ENCODE data around the gene STX8.

The STX8 gene

DNA sequence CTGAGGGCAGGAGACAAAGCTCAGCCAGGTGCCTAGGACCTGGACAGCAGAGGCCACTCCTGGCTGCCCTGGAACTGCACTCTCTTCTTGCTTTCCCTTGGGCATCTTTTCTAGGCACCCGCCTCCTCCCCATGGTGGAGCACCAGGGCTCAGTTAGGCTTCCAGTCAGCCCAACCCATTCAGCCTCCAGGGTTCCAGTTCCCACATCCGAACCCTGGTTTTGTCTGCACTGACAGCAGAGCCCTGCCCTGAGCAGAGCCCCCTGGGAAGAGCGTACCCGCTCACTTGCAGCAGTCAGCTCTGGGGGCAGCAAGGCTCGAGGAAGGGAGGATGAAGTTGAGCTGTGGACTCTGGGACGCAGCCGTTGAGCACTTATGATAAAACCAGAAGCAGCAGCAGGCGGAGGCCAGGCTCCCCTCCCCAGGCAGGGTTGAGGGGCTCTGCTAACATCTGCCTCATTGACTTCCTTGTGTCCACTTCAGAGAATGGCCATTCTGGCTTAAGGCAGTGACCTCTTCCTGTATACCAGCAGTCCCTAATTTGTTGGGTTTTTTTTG is 341.2 kb downstream of the STX8 start:
- no peak for DNase-seq

DNA sequence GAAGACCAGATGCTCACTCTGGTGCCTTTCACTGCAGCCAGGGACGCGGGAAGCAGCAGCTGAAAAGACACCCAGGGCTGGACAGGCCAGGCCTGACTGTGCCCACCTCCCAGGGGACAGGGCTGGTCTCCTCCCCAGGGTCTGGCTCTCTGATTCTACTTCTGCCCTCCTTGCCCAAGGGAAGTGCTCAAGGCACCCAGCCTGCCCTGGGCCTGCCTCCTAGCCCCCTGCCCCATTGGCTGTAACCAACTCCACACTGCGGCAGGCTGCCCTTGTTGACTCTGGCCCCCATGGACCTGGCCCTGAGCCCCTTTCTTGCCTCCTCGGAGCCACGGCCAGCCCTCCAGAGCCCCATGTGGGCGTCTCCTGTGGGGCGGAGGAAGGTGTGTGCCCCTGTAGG is 341.9 kb downstream of the STX8 start:
- no peak for DNase-seq

DNA sequence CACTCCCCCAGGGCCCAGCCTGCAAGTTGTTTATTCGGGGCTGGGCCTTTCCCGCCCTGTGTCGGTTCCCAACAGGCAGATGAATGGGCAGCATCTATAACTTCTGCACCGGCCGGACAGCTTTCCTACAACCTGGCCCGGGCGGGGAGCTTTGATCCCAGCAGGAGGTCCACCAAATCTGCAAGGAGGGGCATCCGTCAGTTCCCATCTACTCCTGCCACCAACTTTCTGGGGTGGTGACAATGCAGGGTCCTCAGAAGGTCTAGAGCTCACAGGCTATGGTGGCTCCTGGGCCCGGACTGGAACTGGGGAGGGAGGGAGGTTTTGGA is 342.4 kb downstream of the STX8 start:
- DNase-seq, result no peak

DNA sequence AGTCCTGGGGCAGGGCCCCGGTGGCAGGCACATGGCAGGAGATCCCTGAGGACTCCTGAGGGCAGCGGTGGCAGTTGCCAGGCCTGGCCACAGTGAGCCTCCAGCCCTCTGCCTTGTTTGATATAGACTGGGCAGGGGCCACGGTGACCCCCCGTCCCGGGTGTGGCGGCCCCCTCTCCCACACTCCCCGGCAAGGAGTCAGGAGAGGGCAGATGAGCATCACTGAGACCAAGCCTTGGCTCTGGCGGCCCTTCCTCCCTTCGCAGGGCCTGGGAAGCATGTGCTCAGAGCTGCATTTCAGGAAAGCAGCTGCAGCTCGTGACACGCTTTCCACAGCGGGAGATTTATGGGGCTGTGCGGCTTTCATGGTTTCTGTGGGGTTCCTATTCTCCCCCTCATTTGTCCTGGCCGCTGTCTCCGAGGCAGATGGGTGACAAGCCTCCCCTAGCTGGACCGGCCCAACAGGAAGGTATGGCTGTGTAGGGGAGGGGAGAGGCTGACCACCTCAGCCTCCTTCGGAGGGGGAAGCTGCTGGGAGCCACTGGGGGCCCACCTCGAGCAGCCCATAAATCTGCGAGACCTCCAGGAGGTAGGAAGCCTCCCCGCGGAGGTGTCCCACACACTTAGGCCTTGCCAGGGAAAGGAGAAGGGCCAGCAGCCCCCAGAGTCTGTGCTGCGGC is 342.9 kb downstream of the STX8 start:
- DNase-seq, result no peak

DNA sequence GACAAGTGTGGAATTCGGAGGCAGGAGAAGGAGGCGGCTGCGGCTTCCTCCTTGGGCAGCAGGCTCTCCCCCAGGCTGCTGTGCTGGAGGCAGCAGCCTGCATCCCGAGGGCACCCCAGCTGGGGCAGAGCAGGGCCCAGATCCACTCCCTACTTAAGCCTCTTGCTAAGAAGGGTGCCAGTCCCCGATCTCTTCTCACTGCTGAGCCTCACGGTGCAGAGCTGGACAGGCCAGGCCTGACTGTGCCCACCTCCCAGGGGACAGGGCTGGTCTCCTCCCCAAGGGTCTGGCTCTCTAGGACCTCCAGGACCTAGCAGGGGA is 343.5 kb downstream of the STX8 start:
- no peak for DNase-seq

DNA sequence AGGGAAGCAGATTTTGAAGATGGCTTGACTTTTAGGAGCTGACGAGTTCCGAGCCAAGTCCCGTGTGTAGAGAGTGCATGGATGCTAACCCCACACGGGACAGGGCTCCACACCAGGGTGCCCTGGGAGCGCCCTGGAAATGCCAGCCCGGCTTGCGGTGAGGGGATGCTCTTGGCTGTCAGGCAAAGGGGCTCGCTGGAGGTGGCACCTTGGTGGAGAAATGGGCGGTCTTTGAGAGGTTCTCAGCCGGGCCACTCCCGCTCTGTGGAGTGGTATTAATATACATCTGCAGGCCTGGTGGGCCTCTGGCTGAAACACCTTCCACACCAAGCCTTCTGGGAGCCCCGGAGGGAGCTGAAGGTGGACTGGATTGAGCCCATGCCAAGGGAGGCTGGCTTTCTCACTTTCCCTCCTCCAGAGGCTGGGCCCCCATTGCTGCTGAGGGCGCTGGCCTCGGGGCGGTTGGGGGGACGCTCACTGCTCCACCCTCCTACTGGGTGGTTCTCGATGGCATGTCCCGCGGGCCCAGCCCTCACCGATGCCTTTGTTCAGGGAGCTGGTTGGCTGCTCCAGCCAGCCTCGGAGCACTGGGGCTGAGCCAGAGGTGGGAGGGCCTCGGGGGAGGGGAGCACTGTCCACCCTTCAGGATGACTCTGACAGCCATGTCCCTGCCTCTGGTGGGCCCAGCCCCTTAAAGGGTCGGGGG is 344.0 kb downstream of the STX8 start:
- DNase-seq, result no peak

DNA sequence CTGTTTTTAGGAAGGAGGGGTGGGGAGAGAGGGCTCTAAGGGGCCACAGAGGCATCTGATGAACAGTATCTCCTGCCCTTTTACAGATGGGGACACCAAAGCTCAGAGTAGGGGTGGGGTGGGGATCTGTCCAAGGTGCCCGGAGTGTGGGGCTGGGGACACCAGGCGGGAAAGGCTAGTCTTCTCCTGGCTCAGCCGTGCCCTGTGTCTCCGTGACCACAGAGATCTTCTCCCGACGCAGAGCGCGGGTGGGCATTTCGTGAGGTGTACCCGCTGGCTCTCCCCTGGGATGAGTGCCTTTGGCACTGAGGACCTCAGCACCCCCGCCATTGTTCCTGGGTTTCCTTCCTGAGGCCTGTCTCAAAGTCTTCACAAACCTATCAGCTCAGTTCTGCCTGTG is 344.8 kb downstream of the STX8 start:
- no peak for DNase-seq

DNA sequence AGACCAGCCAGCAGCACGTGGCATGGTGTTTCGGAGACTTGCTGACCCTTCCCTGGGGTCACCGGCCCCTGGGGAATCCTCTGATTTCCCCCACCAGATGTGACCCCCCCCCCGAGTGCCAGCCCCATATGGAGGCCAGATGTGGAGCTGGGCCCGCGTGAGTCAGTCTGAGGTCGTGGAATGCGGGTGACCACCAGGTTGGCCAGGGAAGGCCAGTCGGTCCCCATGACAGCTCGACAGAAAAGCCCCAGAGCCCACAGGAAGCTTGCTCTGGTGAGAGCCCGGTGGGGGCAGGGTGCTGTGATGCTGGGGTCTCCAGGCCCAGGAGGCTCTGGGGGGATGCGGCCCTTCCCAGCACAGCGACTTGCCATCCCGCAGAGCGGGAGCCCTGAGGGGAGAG is 345.3 kb downstream of the STX8 start:
- DNase-seq, result no peak

DNA sequence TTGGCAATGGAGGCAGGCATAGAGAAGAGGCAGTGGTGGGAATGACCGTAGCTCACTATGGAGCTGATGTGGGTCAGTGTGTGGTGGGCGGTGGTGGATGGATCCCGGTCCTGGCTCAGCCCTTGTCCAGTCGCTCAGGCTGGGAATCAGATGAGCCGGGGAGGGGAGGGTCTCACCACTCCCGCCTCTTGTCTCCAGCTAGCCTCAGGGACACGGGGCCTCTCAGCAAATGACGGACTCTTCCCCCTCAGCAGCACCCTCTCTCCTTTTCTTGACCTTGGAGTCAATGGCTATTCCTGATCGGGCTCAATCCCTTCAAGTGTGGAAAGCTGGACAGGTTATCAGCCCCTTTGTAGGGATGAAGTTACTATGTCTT is 345.8 kb downstream of the STX8 start:
- DNase-seq, result no peak

DNA sequence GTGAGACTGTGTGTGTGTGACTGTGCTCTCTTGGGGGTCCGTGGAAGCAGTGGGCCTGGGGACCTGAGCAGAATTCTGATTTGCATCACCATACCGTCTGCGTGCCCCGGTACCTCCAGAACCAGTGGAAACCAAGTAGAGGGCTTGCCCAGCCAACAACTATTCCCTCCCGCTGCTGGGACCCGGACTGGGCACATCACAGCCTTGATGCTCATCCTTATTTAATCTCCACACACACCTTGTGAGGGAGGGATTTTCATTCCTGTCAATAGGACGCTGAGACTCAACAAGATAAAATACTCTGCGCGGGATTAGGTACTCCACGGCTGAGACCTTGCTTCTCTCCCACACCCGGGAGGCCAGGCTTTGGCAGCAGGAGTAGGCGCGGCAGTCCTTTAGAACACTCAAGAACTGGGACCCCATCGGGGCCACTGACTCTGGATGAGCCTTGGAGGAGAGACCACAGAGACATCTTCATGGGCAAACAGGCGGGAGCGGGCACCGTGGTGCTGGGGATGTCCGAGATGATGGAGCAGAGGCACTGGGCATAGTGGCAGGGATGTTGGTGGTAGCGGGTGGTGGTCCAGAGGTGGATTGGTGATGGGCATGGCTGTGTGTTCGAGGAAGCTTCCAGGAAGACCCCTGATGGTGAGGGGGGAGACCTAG is 346.3 kb downstream of the STX8 start:
- DNase-seq, result no peak

DNA sequence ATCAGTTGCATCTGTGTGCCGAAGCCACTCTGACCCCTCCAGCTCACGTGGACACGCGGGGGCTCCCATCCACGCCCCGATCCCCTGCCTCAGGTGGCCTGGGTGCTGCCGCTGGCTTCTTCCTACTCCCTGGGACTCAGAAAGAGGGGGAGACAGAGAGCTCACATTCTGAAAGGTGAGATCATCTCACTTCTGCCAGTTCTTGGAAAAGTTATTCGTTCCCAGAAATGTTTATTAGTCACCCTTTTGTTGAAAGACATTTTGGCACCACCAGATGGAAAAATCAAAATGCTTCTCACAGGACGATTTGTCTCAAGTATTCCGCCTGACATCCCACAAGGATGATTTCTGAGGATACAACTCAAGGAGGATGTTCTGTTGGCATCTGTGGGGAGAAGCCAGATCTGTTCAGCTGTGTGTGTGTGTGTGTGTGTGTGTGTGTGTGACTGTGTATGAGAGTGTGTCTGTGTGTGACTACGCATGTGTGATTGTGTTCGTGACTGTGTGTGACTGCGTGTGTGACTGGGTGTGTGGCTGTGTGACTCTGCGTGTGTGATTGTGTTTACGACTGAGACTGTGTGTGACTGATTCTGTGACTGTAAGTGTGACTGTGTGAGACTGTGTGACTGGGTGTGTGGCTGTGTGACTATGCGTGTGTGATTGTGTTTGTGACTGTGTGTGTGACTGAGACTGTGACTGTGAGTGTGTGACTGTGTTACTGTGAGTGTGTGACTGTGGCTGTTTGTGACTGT is 347.0 kb downstream of the STX8 start:
- DNase-seq, result no peak

DNA sequence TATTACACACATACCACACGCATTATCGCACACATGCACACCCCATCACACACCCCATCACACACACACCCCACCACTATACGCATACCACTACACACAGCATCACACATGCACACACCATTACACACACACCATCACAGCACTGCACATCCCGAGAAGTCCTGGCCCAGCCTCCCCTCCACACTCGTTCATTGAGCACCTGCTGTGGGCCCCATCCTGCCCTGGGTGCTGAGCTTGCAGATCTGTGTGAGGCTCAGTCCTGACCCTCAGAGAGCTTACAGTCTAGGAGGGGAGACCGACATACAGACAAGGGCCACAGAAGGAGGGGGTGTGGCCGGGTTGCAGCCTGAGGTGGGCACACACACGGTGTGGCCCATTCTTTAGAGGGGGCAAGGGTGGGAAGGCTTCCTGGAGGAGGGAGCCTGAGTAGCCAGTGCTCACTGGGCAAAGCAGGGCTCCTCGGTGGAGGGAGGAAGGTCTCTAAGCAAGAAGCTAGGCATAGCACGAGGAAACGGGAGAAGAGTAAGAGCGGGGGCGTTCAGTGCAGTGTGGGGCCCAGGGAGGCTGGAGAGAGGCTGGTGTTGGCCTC is 347.7 kb downstream of the STX8 start:
- no peak for DNase-seq

DNA sequence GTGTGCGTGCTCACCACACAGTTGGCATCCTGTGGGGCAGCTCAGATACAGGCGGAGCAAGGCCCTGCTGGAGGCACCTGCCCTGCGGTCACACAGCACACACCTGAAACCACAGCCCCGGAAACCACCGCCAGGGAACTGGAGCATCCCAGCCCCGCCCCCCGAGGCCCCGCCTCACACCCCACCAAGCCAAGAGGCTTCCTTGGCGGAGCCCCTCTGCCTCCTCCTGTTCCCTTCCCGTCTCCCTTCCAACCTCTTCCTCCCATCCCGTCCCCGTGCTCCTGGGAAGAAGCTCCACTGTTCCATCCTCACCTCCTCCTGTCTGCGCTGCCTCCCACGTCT is 348.9 kb downstream of the STX8 start:
- no peak for DNase-seq

DNA sequence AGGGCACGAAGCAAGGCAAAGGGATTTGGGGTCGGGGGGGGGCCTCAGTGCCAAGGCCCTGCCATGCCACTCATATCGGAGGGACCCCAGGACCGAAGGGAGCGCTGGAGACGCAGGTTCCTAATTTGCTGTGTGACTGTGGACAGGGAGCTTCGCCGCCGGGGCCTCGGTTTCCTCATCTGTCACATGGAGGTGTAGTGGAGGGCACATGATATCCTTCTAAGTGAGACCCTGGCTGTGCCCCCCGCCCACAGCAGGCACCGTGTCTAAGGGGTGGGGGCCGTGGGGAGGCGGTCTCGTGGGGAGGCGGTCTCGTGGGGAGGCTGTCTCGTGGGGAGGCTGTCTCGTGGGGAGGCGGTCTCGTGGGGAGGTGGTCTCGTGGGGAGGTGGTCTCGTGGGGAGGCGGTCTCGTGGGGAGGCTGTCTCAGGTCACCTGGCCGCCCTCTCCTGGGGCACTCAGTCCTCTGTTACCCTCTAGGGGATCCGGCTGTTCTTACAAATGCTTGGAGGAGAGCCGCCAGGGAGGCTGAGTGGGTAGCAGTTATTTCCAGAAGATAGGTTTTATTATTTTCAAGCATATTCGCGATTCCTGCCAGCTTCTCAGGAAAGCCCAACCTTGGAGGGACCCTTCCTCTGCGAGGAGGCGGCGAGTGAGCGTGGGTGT is 349.4 kb downstream of the STX8 start:
- no peak for DNase-seq

DNA sequence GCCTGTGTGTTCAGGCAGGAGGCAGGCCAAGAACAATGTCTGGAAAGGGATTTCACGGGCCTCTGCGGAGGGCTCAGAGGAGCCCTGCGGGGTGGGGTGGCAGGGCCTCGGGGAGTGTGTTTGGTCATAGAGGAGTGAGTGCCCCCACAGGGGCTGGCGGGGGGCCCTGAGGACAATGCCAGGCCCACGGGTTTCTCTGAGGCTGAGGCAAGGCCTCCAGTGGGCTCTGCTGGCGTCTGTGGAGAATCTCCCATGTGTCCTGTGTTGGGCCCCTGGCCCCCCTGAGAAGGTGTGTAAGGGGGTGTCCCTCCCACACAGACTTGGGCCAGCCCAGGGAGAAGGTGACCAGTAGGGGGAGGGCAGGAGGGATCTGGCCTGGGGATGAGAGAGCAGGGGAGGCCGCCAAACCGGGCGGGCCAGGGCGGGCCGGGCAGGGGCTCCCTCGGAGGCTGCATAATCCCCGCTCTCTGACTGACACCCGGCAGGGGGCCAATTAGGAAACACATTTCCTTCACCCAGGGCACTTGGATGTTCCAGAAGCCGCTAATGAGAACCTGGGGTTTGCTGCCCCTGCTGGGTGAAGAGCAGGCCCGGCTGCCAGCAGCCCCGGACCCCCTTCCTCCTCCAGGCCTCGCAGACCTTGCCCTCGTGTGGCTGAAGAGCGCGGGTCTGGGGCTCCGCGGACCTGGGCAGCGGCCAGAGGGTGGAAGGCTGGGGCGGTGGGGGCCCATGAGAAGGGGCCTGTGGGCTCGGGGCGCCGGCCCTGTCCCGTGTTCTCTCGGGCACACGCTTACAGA is 350.1 kb downstream of the STX8 start:
- DNase-seq, result no peak

DNA sequence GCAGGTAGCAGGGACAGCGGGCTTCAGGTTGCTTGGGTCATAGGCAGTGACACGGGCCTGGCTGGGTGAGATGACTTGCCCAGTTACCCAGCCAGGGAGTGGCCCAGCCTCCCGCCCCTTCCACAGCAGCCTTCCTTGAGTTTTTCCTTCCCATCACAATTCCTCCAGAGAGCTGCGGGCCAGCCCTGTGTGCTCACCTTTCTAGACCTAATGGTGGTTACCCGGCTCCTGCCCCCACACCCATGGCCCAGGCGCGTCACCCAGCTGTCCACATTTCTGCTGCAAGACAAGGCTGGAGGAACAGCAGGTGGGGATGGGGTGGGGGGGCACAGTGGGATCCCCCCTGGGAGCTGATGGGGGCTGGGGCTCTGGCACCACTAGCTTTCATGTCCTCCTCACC is 351.1 kb downstream of the STX8 start:
- no peak for DNase-seq

DNA sequence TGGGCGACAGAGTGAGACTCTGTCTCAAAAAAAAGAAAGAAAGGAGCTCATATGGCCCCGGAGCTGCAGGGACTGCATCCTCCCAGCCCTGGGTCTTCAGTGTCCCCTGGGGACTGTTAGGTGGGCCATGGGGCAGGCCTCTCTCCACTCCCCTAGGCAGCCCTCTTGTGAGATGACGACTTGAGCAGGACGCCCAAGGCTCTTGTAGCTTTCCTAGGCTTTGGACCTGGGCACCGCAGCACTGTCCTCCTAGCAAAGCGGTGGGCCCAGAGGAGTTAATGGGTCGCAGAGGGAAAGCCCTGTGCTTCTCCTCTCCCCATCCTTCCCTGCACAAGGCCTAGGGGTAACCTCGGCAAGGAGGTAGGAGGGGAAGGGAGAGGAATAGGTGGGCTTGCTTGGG is 352.1 kb downstream of the STX8 start:
- DNase-seq, result no peak

DNA sequence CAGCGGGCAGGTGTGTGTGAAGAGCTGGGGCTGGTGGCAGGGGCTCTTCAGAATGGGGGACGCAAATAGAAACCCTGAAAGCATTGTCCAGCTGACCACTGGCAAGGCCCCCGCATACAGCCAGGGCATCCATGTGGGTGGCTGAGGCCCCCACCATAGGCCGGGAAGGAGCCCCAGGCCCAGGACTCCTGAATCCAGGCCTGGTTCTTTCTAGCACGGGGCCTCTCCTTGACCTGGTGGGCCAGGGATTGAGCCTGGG is 353.8 kb downstream of the STX8 start:
- DNase-seq, result no peak

DNA sequence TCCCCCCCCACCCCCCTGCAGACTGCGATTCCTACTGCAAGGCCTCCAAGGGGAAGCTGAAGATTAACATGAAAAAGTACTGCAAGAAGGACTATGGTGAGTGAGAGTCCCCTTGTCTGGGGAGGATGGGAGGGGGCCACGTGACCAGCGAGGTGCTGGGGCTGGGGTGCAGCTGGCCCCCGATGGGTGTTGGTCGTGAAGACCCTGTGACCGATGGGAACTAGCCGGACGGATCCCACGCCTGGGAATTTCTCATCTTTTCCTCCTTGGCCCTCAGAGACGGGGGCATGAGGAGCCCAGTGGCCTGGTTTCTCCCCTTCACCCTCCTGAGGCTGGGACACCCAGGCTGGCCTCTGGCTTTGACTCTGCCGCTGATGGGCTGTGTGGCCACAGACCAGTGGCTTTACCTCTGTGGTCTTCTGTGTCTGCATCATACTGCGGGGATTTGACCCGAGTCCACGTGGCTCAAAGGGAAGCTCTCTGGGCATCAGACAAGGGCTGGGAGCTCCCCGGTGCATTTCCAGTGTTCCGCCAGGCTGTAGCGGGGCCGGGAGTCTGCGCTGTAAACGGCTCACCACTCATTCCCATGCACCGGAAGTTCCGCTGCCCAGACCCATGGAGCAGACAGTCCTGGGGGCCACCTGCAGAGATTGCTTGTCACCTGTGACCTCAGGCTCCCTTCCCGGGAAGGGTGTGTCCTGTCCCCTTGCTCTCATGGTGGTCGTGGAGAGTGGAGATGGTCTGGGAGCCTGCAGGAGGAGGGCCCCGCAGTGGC is 354.3 kb downstream of the STX8 start:
- no peak for DNase-seq

DNA sequence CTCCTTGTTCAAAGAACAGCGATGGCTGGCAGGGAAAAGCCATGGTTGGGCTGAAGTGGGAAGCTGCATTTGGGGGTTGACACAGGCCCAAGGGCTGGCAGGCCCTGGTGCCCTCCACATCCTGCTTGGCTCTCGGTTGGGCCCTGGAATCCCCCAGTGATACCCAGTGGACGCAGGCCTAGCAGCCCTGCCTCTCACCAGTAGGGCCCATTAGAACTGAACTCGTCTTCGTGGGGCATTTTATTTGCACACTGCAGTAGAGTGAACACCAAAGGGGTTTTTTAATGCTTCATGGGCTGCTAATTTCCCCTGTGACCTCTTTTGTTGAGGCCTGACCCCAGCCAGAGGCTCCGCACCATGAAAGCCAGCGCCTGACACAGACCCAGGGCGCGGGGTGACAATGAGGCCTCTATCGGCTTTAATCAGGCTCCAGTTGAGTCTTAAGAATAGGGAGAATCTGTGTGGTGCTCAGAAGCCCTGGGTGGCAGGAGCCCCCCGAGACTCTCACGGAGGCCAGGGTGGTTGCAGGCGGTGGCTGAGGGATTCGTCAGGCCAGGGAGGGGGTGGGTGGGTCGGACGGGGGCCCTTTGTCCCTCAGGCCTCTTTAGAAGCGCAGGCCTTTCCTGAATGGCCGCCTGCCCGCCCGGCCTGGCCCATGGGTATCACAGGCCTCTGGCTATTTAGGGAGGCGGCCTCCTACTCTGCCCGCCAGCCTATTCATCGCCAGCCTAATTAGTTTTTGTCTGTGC is 355.0 kb downstream of the STX8 start:
- no peak for DNase-seq
